SH-SY5Y (cell line): ENCODE measurements around the gene PACS2.

Source experiments
- GATA2 ChIP-seq: IDR thresholded peaks from 2 replicates; pipeline ENCODE4 v1.6.1; 2011; ENCODE audit warnings: mild to moderate bottlenecking, low read depth, low read length
- GATA3 ChIP-seq: IDR thresholded peaks from 2 replicates; pipeline ENCODE4 v1.6.1; 2011; ENCODE audit warnings: low read depth, mild to moderate bottlenecking, low read length, moderate library complexity

GRCh38 chr14:105391541-105391940, 77.0 kb downstream of the PACS2 start:
- TF ChIP-seq GATA3 = no peak
- TF ChIP-seq GATA2 = no peak
